Measurements from ENCODE around the gene TEC.

The TEC gene

DNA sequence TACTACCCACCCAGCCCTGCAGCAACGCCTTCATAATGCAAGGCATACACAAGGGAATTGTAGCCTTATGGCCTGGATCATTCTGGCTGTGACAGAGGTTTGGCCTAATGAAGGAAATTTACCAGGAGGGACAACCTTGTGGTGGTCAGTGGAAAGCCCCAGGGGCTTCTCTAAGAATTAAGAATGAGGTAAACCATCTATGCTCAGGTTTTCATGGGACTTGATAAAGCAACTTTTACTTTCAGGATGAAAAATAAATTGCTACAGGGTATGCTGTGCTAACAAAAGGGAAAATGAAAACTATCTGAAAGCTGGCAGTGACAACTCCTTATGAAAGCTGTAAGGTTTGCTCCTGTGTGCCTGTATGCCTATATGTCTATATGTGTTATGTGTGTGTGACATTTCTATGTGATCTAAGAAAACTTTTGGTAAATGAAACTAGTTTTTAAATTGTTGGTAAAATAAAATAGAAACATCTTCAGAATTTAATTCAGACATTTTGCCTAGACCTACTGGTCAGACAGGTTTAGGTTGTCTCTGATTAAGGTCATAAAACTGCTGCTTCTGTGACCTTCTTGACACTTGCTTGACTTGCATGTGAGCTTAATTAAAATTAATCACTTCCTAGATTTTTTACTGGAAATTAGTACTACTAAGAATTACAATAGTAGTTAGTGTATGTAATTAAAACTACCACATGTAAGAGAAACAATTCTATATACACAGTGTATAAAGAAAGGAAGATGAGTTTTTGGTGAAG lies 115.7 kb downstream of the TEC start:
- DNase-seq: no peak

GRCh38 chr4:48152259-48152658 lies 117.4 kb downstream of the TEC start:
- DNase-seq: no peak

- no peak for DNase-seq
These were observed 119.7 kb downstream of the TEC start for GRCh38 chr4:48149827-48150370.

GRCh38 chr4:48147621-48148020 lies 122.0 kb downstream of the TEC start:
- no peak for DNase-seq

DNA sequence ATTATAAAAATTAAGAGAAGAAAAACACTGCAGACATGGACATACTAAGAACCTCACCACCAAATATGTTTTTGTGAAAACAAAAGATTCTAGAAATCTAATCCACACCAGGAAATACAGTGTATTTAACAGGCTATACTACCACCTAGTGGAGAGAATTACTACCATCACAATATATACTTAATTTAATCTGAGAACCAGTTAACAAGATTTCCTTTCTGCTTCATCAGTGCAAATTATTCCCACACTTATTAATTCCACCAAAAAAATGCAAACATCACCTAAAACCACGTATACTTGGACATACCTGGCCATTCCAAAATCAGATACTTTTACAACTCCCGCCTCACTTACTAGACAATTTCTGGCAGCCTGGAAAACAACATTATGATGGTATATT lies 128.6 kb downstream of the TEC start:
- DNase-seq: no peak

DNA sequence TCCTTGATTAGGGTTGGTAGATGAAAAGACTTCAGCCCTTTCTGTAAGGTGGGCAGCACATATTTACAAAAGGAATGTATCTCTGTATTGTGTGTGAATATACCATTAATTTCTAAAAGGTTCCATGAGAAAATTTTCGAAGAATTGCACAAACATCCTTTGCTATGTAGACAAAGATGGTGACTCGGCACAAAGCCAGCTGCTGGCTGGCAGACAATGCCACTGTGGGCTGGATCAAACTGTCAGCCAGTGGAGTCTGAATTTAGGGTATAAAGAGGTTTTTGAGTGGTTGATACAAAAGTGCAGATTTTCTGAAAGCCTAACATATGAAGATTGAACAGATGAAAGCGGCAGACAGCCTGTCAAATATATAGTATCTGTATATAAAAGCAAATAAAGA lies 129.9 kb downstream of the TEC start:
- DNase-seq: no peak

DNA sequence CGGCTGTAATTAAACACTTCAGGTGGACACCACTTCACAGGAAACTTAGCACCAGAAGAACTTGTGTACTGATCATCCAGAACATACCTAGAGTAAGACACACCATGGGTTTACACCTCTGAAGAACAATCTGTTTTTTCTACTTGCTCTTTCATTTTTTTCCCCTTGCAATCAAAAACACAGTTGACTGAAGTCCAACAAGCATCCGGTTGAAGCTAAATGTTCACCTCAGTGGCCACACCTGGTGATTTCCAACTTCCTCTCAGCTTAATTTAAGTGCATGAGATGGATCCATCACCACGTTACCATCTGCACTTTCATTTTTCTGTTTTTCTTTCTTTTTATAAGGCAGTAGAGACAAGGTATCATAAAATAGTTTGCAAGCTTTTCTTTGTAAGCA lies 130.7 kb downstream of the TEC start:
- no peak for DNase-seq

GRCh38 chr4:48138511-48138910 lies 131.1 kb downstream of the TEC start:
- no peak for DNase-seq

GRCh38 chr4:48137846-48138245 lies 131.8 kb downstream of the TEC start:
- no peak for DNase-seq

DNA sequence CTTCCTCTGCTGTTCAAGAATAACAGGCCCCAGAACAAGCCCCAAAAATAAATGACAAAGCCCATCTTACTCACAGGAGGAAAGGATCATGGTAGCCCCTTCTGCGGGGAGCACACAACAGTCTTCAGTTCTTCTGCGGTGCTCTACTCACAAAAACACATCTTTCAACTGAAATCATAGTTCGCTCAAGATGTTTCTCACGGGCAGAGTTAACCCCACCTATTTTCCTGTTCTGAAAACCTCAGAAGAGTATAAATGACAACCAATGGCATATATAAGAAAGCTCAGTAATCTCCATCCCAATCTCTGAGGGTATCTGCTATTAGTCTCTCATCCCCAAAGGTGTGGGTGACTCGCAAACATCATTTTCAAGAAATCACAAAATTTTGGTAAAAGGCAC lies 135.6 kb downstream of the TEC start, which contains the start of gene TXK:
Gene TXK (minus strand): TSS at position 170 of the 400 bp plus-strand sequence. CDS start 80 bp downstream, at position 90.
- no peak for DNase-seq

DNA sequence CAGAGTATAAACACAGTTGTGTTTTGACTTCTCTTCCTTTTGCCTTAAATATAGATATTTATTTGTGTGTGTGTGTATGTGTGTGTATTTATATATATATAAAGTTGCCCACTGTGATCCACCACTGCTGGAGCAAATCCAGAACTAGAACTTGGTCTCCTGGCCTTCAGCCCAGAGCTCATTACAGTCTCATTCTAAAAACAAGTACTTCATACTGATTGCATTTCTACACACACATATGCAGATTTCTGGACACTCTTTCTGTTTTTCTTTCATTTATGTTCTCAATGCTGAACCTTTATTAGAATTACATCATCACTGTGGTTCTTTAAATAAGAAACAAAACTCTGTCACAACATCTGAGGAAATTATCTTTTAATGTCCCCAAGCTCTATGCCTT lies 136.0 kb downstream of the TEC start:
- DNase-seq: no peak

- DNase-seq: no peak
These were observed 137.9 kb downstream of the TEC start for GRCh38 chr4:48131736-48132135.

GRCh38 chr4:48130100-48130499 lies 139.5 kb downstream of the TEC start:
- DNase-seq: no peak

- peak in 1 of 2 donors; percentile 39 for DNase-seq
These were observed 140.2 kb downstream of the TEC start for GRCh38 chr4:48129307-48130014.

GRCh38 chr4:48127682-48128404 lies 141.8 kb downstream of the TEC start:
- peak; percentile 62 to 67 for DNase-seq

- no peak for DNase-seq
These were observed 142.4 kb downstream of the TEC start for GRCh38 chr4:48127231-48127630.

DNA sequence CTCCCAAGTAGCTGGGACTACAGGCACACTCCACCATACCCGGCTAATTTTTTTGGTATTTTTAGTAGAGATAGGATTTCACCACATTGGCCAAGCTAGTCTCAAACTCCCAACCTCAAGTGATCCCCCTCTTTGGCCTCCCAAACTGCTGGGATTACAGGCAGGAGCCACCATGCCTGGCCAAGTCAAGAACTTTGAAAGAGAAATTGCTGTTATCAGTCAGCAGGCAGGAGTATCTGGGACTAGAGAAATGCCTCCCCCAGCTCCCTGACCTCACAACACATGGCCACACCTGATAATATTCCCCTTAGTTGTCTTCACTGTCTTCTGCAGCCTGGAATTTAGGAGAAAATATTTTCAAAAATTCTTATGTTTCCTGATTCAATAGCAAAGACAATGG lies 143.0 kb downstream of the TEC start:
- no peak for DNase-seq

DNA sequence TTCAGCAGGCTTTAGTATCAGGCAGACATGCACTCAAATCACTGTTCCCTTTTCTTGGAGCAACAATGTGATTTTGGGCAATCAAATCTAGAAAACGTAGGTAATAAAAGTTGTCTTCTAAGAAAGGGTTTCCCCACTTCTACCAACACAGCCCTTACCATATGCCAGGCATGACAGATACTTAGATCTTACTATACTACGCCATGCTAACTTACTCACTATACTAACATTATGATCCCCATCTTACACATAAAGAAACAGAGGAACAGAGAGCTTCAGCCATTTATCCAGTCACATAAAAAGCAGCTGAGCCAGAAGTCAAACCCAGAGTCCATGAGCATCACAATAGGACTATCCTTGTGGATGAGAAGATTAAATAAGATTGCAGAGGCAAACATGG lies 144.8 kb downstream of the TEC start:
- DNase-seq: no peak

DNA sequence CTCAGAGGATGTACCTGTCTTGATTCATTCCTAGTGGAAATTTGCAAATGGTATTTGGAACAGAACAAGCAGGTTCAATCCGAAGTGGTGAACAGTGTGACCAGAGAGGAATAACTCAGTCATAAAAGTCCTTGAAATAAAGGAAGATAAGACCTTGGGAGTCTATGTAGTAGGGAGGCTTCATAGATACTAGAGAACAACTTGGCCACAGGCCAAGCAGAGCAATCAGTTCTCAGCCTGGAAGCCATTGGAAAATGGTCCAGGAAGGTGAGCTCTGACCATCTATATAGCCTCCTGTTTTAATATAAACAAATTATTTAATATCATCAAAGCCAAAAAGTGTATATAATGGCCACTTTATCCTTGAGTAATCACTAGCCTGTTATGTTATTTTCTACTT lies 146.9 kb downstream of the TEC start:
- no peak for DNase-seq

- DNase-seq: no peak
These were observed 148.5 kb downstream of the TEC start for GRCh38 chr4:48121180-48121579.

GRCh38 chr4:48120132-48120531 lies 149.5 kb downstream of the TEC start:
- DNase-seq: no peak

GRCh38 chr4:48119646-48120045 lies 150.0 kb downstream of the TEC start:
- no peak for DNase-seq

DNA sequence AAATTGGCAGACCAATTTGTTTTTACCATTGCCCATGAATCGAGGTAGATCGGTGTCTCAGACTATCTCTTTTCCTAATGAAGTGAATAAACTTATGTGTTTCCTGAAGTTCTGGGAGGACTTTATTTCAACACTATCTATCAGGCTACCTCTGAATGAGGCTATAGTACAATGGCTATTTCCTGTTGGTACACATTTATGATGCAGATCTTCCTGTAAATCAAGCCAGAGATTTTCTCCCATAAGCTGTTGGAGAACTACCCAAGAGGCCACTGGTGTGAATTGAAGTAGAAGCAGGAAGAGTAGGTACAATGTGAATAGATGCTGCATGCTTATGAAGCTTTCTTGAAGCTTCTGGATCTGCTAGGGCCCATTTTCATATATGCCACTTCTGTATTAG lies 151.6 kb downstream of the TEC start:
- DNase-seq: no peak

DNA sequence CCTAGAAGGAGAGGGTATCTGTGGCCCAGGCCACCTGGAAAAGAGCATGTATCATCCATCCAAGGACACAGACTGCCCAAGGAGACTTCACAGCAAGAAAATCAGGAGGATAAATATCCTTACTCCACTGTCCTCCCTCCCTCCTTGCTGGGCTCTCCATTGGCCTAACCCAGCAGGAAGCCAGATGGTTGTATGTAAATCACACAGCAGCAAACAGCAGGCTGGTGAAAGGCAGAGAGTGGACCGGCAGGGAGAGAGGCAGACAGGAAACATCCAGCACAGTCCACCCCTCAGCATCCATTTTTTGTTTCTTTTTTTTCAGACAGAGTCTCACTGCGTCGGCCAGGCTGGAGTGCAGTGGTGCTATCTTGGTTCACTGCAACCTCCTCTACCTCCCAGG lies 153.1 kb downstream of the TEC start:
- DNase-seq: no peak

Measured in stimulated activated CD4-positive, alpha-beta T cell treated with anti-CD3 and anti-CD28 coated beads, Interleukin-2, amount 100 ng/mL, for 48 hours (primary cell).